ENCODE measurements around the gene IQGAP2.
A peak's percentile ranks its signal among the peaks of the same experiment; 100 is the strongest.

Gene IQGAP2

GRCh38 chr5:76542241-76542640 is 139.2 kb downstream of the IQGAP2 start:
- in situ Hi-C loops (cut with HindIII; ENCODE audit: low sequenced_read_pairs): no loop called here
- H3K4me3 ChIP-seq (ENCODE audit: low read depth, low read length): no peak overlapping the region
- no peak for TF ChIP-seq CTCF (IDR thresholded peaks at IDR 0.05; ENCODE audit: low read depth, low read length, missing control alignments)
- no peak for DNase-seq (ENCODE audit: low read depth)

- DNase-seq (ENCODE audit: low read depth): no peak
- H3K4me3 ChIP-seq (ENCODE audit: low read depth, low read length): no peak overlapping the region
- in situ Hi-C loops (cut with HindIII; ENCODE audit: low sequenced_read_pairs): no loop called here
- TF ChIP-seq CTCF (IDR thresholded peaks at IDR 0.05; ENCODE audit: low read depth, low read length, missing control alignments): no peak
Observed at GRCh38 chr5:76542887-76543690, 140.0 kb downstream of the IQGAP2 start.

GRCh38 chr5:76544268-76544926 is 141.3 kb downstream of the IQGAP2 start:
- in situ Hi-C loops (cut with HindIII; ENCODE audit: low sequenced_read_pairs): no loop called here
- peak; percentile 28 for DNase-seq (ENCODE audit: low read depth)
- TF ChIP-seq CTCF (IDR thresholded peaks at IDR 0.05; ENCODE audit: low read depth, low read length, missing control alignments): peak; percentile 77
- H3K4me3 ChIP-seq (ENCODE audit: low read depth, low read length): no peak overlapping the region

- no peak for DNase-seq (ENCODE audit: low read depth)
- TF ChIP-seq CTCF (IDR thresholded peaks at IDR 0.05; ENCODE audit: low read depth, low read length, missing control alignments): no peak
- in situ Hi-C loops (cut with HindIII; ENCODE audit: low sequenced_read_pairs): no loop called here
- no peak overlapping the region for H3K4me3 ChIP-seq (ENCODE audit: low read depth, low read length)
Observed at GRCh38 chr5:76545184-76545583, 142.1 kb downstream of the IQGAP2 start.

GRCh38 chr5:76546497-76547102 is 143.5 kb downstream of the IQGAP2 start:
- in situ Hi-C loops (cut with HindIII; ENCODE audit: low sequenced_read_pairs): no loop called here
- TF ChIP-seq CTCF (IDR thresholded peaks at IDR 0.05; ENCODE audit: low read depth, low read length, missing control alignments): no peak
- no peak overlapping the region for H3K4me3 ChIP-seq (ENCODE audit: low read depth, low read length)
- no peak for DNase-seq (ENCODE audit: low read depth)

GRCh38 chr5:76547242-76547890 is 144.3 kb downstream of the IQGAP2 start:
- H3K4me3 ChIP-seq (ENCODE audit: low read depth, low read length): no peak overlapping the region
- DNase-seq (ENCODE audit: low read depth): no peak
- in situ Hi-C loops (cut with HindIII; ENCODE audit: low sequenced_read_pairs): no loop called here
- TF ChIP-seq CTCF (IDR thresholded peaks at IDR 0.05; ENCODE audit: low read depth, low read length, missing control alignments): no peak

Data from astrocyte of the cerebellum (primary cell).